Measurements from ENCODE around the gene RAD21L1. TPM values are rescaled to one million over a fixed set of nuclear protein-coding genes. Genes with fewer than 3 reads are reported as not detected.

Gene RAD21L1
- total RNA-seq, 2 donors from 2014 or later: 0.25 to 0.47 TPM

DNA sequence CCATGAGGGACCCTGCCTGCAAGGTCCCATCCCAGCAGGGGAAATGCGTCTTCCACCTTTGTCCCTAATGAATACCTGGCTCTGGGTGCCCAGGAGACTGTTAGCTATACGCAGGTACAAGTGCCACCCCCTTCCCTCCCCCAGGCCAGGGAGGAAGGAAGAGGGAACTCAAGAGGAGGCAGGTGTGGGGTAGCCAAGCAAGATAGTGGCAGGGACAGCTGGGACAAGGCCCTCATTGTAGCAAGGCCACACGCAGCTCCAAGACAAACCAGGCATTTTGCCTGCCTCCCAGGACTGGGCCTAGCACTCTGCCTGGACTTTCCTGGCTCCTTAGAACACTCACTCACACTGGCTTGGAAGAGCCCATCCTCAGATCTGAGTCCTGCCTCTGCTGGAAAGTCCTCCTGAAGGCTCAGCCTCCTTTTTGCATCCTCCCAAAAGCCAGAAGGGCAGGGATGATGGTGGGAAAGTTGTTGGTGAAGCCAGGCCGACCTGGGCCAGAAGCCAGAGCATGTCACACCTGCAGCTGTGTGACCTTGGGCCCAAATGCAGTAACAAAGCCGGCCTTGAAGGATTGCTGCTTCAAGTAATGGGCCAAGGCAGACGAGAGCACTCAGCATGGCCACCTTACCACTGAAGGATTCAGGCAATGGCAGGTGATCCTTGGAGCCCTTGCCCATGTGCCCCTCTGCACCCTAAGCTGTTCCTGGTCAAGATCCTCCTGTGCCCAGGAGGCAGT is 68.0 kb downstream of the RAD21L1 start:
- H3K9me3 Mint-ChIP-seq: no peaks in the 10 kb centered on the region
- H3K36me3 Mint-ChIP-seq: no peaks in the 10 kb centered on the region
- DNase-seq (ENCODE audit: low spot score in 2 of 2) (no peak), ATAC-seq (no peak)
- peak overlapping the region; percentile 22 to 39 for H3K27ac Mint-ChIP-seq

DNA sequence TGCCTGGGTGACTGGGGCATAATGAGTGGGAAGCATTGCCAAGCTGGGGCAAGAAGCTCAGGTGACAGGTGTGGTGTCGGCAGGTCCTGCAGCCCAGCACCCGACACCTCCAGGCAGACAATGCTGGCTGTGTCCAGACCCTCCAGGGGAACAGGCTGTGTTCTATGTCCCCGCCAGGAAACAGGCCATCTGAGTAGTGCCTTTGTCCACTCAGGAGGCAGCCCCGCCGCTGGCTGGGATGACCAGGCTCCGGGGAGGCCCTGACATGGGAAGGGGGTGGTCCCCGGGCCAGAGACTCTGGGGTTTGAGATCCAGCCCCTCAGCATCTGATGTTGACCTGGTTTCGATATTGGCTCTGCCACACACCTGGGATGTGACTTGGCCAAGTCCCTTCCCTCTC is 68.7 kb downstream of the RAD21L1 start:
- no peaks in the 10 kb centered on the region for H3K9me3 Mint-ChIP-seq
- no peaks in the 10 kb centered on the region for H3K36me3 Mint-ChIP-seq
- H3K27ac Mint-ChIP-seq: no peak overlapping the region
- ATAC-seq (no peak), DNase-seq (ENCODE audit: low spot score in 2 of 2) (no peak)

DNA sequence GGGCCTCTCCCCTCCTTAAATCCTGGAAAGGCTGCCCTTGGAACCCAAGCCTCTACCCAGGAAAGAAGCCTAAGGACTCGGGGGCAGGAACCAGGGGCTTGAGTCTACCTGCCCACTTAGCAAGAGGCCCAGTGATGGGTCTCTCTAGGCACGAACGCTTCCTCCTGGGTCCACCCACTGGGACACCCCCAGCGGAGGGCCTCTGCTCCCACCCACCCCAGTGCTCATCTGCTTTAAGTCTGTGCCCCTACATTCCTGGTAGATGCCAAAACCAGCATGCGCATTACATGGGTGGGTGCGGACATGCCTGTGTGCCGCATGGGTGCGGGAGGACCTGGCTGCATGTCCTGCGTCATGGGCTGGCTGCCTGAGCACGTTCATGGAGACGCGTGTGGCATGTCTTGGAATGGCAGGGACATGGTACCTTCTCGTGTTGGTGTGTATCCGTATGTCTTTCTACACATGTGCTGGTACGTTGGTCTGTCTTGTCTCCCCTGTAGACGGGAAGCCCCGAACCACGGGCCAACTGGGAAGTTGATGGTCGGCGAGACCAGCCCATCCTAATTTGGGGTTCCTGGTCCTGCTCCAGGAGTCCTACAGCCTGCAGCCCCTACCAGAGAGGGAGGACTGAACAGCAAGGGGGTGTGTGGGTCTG is 69.6 kb downstream of the RAD21L1 start:
- no peak for ATAC-seq
- H3K36me3 Mint-ChIP-seq: no peaks in the 10 kb centered on the region
- DNase-seq (ENCODE audit: low spot score in 2 of 2): no peak
- no peak overlapping the region for H3K27ac Mint-ChIP-seq
- no peaks in the 10 kb centered on the region for H3K9me3 Mint-ChIP-seq

DNA sequence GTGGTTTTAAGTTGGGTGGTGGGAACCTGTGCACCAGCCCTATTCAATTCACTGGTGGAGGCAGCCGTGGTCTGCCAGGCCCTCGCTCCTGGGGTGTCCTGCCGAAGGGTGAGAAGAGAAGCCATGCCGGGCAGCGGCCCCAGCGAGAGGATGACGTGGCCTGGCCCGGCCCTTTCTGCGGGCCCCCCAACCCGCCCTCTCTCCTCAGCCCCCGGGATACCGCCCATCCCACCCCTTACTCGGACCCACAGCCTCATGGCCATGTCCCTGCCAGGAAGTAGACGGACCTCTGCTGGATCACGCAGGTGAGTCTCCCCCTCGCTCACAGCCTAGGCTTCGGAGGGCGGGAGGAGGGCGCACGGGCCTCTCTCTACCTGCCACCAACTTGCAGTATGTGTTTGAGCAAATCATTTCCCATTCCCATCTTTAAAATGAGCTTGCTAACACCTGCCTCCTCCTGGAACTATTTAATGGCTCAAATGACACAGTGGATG is 70.3 kb downstream of the RAD21L1 start:
- DNase-seq (ENCODE audit: low spot score in 2 of 2) (no peak), ATAC-seq (no peak)
- no peaks in the 10 kb centered on the region for H3K9me3 Mint-ChIP-seq
- H3K36me3 Mint-ChIP-seq: no peaks in the 10 kb centered on the region
- peak overlapping the region in 1 of 2 donors; percentile 77 for H3K27ac Mint-ChIP-seq

DNA sequence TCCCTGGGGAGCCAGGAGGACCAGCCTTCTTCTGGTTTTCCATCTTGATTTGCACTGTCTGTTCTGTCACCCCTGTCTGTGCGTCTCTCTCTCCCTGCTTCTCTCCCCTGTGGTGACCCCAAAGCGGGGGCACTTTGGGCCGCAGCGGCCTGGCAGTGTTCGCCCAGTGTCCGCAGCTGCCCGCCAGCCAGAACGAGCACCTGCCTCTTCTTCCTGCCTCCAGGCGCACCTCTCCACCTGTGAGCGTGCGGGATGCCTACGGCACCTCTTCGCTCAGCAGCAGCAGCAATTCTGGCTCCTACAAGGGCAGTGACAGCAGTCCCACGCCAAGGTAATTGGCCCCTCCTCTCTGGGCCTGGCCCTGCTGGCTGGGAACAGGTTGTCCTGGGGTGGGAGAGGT is 71.1 kb downstream of the RAD21L1 start:
- H3K27ac Mint-ChIP-seq: peak overlapping the region; percentile 29 to 86
- no peaks in the 10 kb centered on the region for H3K9me3 Mint-ChIP-seq
- DNase-seq (ENCODE audit: low spot score in 2 of 2) (no peak), ATAC-seq (no peak)
- H3K36me3 Mint-ChIP-seq: no peaks in the 10 kb centered on the region

DNA sequence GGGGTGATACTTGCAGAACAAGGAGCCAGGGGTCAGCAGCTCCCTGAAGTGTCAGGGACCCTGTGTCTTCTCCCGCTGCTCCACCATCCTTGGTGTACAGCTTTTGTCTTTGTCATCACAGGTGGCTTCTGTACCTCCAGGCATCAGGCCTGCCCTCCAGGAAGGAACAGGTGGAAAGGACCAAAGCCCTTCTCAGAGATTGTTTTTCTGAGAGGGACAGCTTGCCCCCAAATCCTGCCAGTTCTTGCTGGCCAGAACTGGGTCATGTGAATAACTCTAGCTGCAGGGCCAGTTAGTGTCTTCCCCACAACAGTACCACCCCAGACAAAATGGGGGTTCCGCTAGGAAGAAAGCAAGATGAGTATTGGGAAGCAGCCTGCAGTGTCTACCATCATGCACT is 71.6 kb downstream of the RAD21L1 start:
- Mint-ChIP-seq H3K36me3 (no peaks in the 10 kb centered on the region), H3K9me3 (no peaks in the 10 kb centered on the region), H3K27ac (peak overlapping the region; percentile 29 to 86)
- no peak for ATAC-seq
- no peak for DNase-seq (ENCODE audit: low spot score in 2 of 2)

DNA sequence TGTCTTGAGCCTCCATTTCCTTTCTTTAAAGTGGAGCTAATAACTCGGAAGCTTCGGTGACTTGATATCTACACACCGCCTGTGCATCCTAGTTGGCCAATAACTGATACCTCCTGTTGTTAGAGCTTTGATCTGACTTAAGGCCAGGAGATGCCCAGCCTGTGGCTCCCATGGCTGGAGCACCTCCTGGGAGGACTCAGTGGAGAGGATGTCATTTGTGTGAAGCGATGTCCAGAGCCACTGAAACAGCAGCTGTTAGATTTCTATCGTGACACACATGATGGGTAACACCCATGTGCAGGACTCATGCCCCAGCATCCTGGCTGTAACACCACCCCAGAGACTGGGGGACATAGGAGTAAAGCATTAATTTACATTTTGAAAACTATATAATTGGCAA is 72.3 kb downstream of the RAD21L1 start:
- no peak for DNase-seq (ENCODE audit: low spot score in 2 of 2)
- Mint-ChIP-seq H3K36me3 (no peaks in the 10 kb centered on the region), H3K27ac (no peak overlapping the region), H3K9me3 (no peaks in the 10 kb centered on the region)
- ATAC-seq: no peak

DNA sequence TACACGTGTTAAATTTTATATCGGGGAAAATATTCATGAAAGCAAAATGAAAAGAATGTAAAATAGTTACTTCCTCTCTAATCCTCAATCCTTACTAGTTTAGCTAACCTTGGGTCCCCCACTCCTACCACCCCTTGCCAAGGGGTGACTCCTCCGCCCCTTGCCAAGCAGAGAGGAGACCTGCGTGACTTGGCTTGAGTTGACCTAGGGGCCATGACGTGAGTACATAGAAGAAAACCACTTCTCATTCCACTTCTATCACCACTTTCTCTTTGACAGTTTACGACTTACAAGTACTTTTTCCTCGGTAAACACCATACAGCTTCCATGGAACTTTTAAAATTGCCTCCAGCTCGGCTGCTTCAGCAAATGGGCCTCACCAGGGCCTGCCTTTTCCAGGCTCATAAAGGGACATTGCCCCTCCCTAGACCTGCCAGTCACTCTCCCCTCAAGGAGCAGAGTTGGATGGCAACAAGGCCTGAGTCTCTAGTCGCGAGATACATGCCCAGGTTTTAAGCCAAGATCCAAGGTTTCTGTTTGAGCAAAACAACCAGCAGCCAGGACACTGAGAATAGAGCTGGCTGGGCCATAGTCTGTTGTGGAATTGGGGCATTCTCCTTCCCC is 73.2 kb downstream of the RAD21L1 start:
- DNase-seq (ENCODE audit: low spot score in 2 of 2): no peak
- Mint-ChIP-seq H3K9me3 (no peaks in the 10 kb centered on the region), H3K36me3 (no peaks in the 10 kb centered on the region), H3K27ac (peak overlapping the region; percentile 24 to 88)
- ATAC-seq: no peak

DNA sequence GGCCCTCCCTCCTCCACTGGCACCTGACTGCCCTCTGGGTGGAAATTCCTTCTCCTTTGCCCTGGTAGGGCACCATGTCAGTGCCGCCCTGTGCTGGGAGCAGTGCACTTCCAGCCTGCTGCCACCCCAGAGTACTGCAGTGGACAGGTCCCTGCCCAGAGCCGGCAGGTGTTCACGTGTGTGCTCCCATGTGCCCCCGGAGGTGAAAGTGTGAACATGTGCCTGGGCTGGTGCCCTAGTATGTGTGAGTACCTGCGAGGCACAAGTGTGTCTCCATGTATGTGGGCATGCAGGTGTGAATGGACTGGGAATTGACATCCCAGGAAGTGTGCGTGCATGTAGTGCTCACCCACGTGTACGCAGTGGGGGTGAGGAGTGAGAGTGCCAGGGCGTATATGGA is 73.7 kb downstream of the RAD21L1 start:
- ATAC-seq: peak in 1 of 2 donors; percentile 39
- peak in 1 of 2 donors; percentile 23 for DNase-seq (ENCODE audit: low spot score in 2 of 2)
- no peaks in the 10 kb centered on the region for H3K36me3 Mint-ChIP-seq
- H3K9me3 Mint-ChIP-seq: no peaks in the 10 kb centered on the region
- peak overlapping the region; percentile 60 to 88 for H3K27ac Mint-ChIP-seq

DNA sequence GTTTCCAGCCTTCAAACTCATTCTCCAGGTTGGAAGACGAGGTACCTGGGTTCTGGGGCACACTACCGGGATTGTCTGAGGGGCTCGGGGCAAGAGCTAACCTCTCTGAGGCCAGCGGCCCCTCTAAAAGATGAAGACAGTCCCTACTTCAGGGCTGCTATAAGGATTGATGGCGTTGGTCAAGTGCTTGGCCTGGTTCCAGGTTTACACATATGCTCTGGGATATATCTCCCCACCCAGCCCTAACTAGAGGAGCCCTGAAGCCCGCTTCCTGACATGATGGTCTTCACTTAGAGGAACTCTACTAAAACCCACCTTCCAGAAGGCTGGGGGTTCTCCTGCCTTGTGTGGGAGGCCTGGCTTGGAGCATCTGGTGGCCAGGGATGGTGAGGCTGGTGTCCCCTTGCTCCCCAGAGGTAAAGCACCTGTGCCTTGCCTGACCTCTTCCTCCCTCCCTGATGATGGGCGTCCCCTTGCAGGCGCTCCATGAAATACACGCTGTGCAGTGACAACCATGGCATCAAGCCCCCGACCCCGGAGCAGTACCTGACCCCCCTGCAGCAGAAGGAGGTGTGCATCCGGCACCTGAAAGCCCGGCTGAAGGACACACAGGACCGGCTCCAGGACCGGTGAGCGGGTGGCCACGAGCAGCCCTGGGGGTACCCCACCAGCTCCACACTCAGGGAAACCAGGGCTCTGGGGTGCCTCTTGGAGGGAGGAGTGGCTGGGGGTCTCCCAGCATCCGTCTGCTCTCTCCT is 74.4 kb downstream of the RAD21L1 start:
- no peak for DNase-seq (ENCODE audit: low spot score in 2 of 2)
- Mint-ChIP-seq H3K36me3 (peaks cover 0 to under 1% of the 10 kb centered on the region in 2 donors), H3K27ac (peak overlapping the region; percentile 88 to 98), H3K9me3 (no peaks in the 10 kb centered on the region)
- peak; percentile 4 to 11 for ATAC-seq

DNA sequence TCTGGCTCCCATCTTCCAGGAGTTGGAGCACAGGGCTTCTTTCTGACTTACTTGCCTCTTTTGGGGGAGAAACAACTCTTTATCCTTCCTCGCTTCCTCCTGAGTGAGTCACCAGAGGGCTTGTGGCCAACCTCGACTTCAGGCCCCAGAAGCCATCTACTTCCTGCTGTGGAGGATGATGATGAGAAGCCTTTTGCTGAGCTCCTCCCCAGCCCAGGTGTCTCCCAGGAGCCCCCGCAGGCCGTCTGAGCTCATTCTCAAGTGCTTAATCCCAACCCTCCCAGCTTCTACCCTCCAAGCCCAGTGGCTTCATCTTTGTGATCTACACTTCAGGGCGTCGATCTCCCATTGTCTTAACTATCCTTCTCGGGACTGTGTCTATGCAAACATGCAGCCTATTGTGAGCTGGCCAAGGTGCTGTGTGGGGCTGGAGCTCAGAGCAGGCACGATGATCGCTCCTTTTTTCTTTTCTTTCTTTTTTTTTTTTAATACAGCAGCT is 75.2 kb downstream of the RAD21L1 start:
- Mint-ChIP-seq H3K36me3 (peaks cover 0 to 4% of the 10 kb centered on the region in 2 donors), H3K27ac (peak overlapping the region; percentile 88 to 98), H3K9me3 (no peaks in the 10 kb centered on the region)
- peak; percentile 87 to 90 for ATAC-seq
- DNase-seq (ENCODE audit: low spot score in 2 of 2): peak; percentile 33 to 71

DNA sequence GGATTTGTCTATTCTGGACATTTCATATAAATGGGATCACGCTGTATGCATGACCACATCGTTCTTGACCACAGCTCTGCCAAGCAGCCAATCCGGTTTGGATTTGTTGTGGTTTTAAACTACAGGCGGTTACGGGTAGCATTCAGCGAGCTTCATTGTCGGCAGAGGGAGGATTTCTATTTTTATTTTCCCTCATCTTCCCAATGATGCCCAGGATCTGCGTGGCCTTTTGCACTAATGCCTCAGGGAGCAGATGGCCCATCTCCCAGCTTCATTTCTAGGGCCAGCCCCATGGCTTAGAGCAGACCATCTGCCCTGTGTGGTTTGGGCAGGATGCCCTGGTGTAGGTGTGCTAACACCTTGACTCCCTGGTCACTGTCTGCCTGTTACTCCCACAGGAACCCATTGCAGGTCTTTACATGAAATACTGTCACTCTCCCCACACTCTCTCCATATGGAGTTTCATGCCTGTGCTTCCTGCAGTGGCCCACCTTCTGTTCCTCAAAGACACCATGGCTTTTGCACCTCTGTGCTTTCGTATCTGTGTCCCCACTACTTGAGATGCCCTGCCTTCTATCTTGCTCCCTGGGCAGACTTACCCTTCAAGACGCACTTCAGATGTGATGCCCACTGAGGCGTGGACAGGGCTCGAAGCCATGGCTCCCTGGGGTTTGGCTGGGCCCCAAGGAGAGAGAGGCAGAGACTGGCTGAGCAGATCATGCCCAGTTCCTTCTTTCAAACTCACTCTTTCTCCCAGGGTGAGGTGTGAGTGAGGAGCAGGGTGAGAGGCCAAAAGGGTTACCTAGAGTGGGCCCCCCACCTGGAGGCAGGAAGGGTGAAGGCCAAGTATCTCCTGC is 77.1 kb downstream of the RAD21L1 start:
- peaks cover 0 to 4% of the 10 kb centered on the region in 2 donors for H3K36me3 Mint-ChIP-seq
- no peak overlapping the region for H3K27ac Mint-ChIP-seq
- H3K9me3 Mint-ChIP-seq: no peaks in the 10 kb centered on the region
- ATAC-seq (peak; percentile 15 to 21), DNase-seq (ENCODE audit: low spot score in 2 of 2) (no peak)

DNA sequence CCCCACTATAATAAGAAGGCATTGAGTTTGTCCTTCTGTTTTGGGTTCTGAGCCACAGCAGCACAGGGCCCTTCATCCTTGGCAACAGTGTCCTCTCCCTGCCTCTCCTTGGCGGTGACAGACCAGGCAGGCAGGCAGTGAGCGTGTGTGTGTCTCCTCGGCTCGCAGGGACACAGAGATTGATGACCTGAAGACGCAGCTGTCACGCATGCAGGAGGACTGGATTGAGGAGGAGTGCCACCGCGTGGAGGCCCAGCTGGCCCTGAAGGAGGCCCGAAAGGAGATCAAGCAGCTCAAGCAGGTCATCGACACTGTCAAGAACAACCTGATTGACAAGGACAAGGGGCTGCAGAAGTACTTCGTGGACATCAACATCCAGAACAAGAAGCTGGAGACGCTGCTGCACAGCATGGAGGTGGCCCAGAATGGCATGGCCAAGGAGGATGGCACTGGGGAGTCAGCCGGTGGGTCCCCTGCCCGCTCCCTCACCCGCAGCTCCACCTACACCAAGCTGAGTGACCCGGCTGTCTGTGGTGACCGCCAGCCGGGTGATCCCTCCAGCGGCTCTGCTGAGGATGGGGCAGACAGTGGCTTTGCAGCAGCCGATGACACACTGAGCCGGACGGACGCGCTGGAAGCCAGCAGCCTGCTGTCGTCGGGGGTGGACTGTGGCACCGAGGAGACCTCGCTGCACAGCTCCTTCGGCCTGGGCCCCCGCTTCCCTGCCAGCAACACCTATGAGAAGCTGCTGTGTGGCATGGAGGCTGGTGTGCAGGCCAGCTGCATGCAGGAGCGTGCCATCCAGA is 79.1 kb downstream of the RAD21L1 start:
- Mint-ChIP-seq H3K27ac (peak overlapping the region; percentile 13 to 54), H3K36me3 (peaks cover 0 to 4% of the 10 kb centered on the region in 2 donors), H3K9me3 (no peaks in the 10 kb centered on the region)
- no peak for ATAC-seq
- DNase-seq (ENCODE audit: low spot score in 2 of 2): no peak
